ENCODE results near the gene RFESD. TPM values are rescaled to one million over a fixed set of nuclear protein-coding genes. Genes with fewer than 3 reads are reported as not detected.

RFESD gene
- total and polyA plus RNA-seq, 2 of the 4 experiments (the other 2 are of a cell fraction) = 1.5 to 2.7 TPM

DNA sequence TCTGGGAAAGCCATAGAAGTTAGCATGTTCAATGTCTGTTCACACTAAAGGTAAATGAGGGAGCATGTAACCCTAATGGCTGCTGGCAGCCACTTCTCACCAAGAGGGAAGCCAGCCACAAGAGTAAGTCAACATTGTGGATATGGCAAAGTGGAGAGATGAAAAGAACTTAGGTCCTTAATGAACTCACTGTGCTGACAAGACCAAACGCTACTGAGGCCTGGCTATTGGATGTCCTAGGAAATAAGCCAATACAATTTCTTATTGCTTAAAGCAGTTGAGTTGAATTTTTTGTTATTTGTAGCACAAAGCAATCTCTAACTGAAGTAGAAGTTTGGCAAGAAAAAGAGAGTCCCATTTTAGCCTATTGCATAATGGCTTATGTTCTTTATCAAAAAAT lies 19.9 kb upstream of the RFESD start:
- intact Hi-C loops (cut with micrococcal nuclease) (no loop called here), in situ Hi-C loops (cut with MboI; ENCODE audit: low sequenced_read_pairs) (loop anchor here (25.0 kb wide), 1 partner anchor 686 kb away; no protein-coding TSS in a partner anchor), dilution Hi-C loops (cut with HindIII; ENCODE audit: low sequenced_read_pairs, unreplicated experiment) (no loop called here)
- CTCF ChIA-PET = no interaction called here
- no peak for ATAC-seq (ENCODE audit: low read depth)
- Histone ChIP-seq H2BK15ac (ENCODE audit: low read depth, low read length) (0 out of 3 replicates have a peak overlapping the region, but pooled peaks have one; percentile 34), H2AK9ac (replicated peaks; ENCODE audit: low read depth, low read length, poor library complexity) (no peak overlapping the region), H3K4ac (ENCODE audit: low read depth, low read length) (0 out of 2 replicates have a peak overlapping the region, but pooled peaks have one; percentile 1), H3K4me3 (ENCODE audit: insufficient read depth, low read depth, low read length) (no peak overlapping the region), H3K9me1 (ENCODE audit: insufficient read depth, low read length) (no peaks in the 10 kb centered on the region; the same call in 1 of the 2 replicates), H3K18ac (ENCODE audit: low read depth, low read length) (peak overlapping the region; percentile 67; the same call in 1 of the 2 replicates), H3K23ac (ENCODE audit: low read depth, low read length) (no peak overlapping the region), H3K27ac (ENCODE audit: insufficient read depth, low read length) (no peak overlapping the region), H3K9ac (ENCODE audit: low read depth, low read length) (no peak overlapping the region), H3K36me3 (ENCODE audit: control insufficient read depth, insufficient read depth, low read length) (no peaks in the 10 kb centered on the region), H3K79me1 (ENCODE audit: low read depth in 1 of 2, low read length in 2 of 2) (no peaks in the 10 kb centered on the region), H3K4me1 (ENCODE audit: control insufficient read depth, insufficient read depth, low read length) (peaks cover 6% of the 10 kb centered on the region), H3K4me2 (ENCODE audit: low read depth, low read length) (no peak overlapping the region), H4K20me1 (ENCODE audit: insufficient read depth, low read length) (no peaks in the 10 kb centered on the region), H2BK5ac (ENCODE audit: low read depth, low read length, poor library complexity, severe bottlenecking) (no peak overlapping the region), H3K27me3 (ENCODE audit: control insufficient read depth, insufficient read depth, low read length) (no peaks in the 10 kb centered on the region), H4K8ac (ENCODE audit: low read depth in 2 of 2, low read length in 2 of 2) (no peak overlapping the region), H2AK5ac (ENCODE audit: low read depth, low read length) (no peak overlapping the region), H2BK20ac (ENCODE audit: low read depth, low read length) (no peak overlapping the region), H3K9me3 (ENCODE audit: control insufficient read depth, insufficient read depth, low read length) (no peaks in the 10 kb centered on the region), H4K91ac (ENCODE audit: insufficient read depth, low read depth, low read length) (no peak overlapping the region), H3K14ac (replicated peaks; ENCODE audit: low read depth, low read length) (peak overlapping the region; percentile 16; the same call in 1 of the 2 replicates), H2AFZ (replicated peaks; ENCODE audit: low read length, poor library complexity) (no peak overlapping the region), H2BK120ac (ENCODE audit: low read depth, low read length) (0 out of 2 replicates have a peak overlapping the region, but pooled peaks have one; percentile 40), H3K56ac (ENCODE audit: extremely low read depth, insufficient read depth, low read length) (no peak overlapping the region), H4K5ac (ENCODE audit: low read depth, low read length) (no peak overlapping the region)
- WGBS, 2 experiments (ENCODE audit: extremely low coverage in 2 of 2, insufficient read length in 1 of 2) = no CpG with 5 or more reads among the region's 1 CpG
- POLR2A ChIA-PET (ENCODE audit: unreplicated experiment) = no interaction called here
- DNase-seq = no peak
- TF ChIP-seq, protein P1, sequence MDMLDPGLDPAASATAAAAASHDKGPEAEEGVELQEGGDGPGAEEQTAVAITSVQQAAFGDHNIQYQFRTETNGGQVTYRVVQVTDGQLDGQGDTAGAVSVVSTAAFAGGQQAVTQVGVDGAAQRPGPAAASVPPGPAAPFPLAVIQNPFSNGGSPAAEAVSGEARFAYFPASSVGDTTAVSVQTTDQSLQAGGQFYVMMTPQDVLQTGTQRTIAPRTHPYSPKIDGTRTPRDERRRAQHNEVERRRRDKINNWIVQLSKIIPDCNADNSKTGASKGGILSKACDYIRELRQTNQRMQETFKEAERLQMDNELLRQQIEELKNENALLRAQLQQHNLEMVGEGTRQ (IDR thresholded peaks at IDR 0.05; ENCODE audit: low read depth, low read length) = no peak
- TF ChIP-seq RCOR1 (IDR thresholded peaks at IDR 0.05; ENCODE audit: insufficient replicate concordance, low read length) (no peak), NFE2L2 (IDR thresholded peaks at IDR 0.05; ENCODE audit: low read depth, low read length) (no peak), RAD21 (IDR thresholded peaks at IDR 0.05; ENCODE audit: low read length) (no peak), MAFK (IDR thresholded peaks at IDR 0.05; ENCODE audit: low read depth, low read length) (no peak), MXI1 (IDR thresholded peaks at IDR 0.05; ENCODE audit: borderline replicate concordance, low read depth, low read length) (no peak), CEBPB (IDR thresholded peaks at IDR 0.05; ENCODE audit: low read depth, low read length) (no peak), BHLHE40 (IDR thresholded peaks at IDR 0.05; ENCODE audit: low read depth, low read length) (no peak), MAZ (IDR thresholded peaks at IDR 0.05; ENCODE audit: borderline replicate concordance, low read depth, low read length) (no peak), CHD1 (IDR thresholded peaks at IDR 0.05; ENCODE audit: low read depth, low read length) (no peak), RFX5 (IDR thresholded peaks at IDR 0.05; ENCODE audit: low read depth, low read length) (no peak)
- TF ChIP-seq, protein P2, sequence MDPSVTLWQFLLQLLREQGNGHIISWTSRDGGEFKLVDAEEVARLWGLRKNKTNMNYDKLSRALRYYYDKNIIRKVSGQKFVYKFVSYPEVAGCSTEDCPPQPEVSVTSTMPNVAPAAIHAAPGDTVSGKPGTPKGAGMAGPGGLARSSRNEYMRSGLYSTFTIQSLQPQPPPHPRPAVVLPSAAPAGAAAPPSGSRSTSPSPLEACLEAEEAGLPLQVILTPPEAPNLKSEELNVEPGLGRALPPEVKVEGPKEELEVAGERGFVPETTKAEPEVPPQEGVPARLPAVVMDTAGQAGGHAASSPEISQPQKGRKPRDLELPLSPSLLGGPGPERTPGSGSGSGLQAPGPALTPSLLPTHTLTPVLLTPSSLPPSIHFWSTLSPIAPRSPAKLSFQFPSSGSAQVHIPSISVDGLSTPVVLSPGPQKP (IDR thresholded peaks at IDR 0.05; ENCODE audit: borderline replicate concordance, low read depth, low read length) = no peak
- TF ChIP-seq, protein P3, sequence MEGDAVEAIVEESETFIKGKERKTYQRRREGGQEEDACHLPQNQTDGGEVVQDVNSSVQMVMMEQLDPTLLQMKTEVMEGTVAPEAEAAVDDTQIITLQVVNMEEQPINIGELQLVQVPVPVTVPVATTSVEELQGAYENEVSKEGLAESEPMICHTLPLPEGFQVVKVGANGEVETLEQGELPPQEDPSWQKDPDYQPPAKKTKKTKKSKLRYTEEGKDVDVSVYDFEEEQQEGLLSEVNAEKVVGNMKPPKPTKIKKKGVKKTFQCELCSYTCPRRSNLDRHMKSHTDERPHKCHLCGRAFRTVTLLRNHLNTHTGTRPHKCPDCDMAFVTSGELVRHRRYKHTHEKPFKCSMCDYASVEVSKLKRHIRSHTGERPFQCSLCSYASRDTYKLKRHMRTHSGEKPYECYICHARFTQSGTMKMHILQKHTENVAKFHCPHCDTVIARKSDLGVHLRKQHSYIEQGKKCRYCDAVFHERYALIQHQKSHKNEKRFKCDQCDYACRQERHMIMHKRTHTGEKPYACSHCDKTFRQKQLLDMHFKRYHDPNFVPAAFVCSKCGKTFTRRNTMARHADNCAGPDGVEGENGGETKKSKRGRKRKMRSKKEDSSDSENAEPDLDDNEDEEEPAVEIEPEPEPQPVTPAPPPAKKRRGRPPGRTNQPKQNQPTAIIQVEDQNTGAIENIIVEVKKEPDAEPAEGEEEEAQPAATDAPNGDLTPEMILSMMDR (conservative IDR thresholded peaks at IDR 0.05; ENCODE audit: low read depth, low read length) = no peak
- BruUV-seq (replicated peaks) = no TSS peak

All from IMR-90 (cell line).